HG02981 (cell line): ENCODE data around the gene VCAN.

Source experiments
- ATAC-seq: cut with Tn5 transposase; IDR thresholded peaks from one replicate; pipeline ENCODE4 v1.9.1; 2021; ENCODE audit warnings: mild to moderate bottlenecking, moderate library complexity; ENCODE audit not compliant: unreplicated experiment

Gene VCAN

GRCh38 chr5:83494087-83494620 is 22.6 kb downstream of the VCAN start:
- ATAC-seq, result no peak

GRCh38 chr5:83494666-83495065 is 23.1 kb downstream of the VCAN start:
- no peak for ATAC-seq

- no peak for ATAC-seq
Observed at GRCh38 chr5:83496626-83497025, 25.1 kb downstream of the VCAN start.

- ATAC-seq, result no peak
Observed at GRCh38 chr5:83498585-83498984, 27.0 kb downstream of the VCAN start.

- no peak for ATAC-seq
Observed at GRCh38 chr5:83503662-83504061, 32.1 kb downstream of the VCAN start.

GRCh38 chr5:83507431-83507830 is 35.9 kb downstream of the VCAN start:
- no peak for ATAC-seq

GRCh38 chr5:83509540-83509939 is 38.0 kb downstream of the VCAN start:
- no peak for ATAC-seq

GRCh38 chr5:83510260-83510659 is 38.7 kb downstream of the VCAN start:
- peak; percentile 93 for ATAC-seq

- ATAC-seq, result no peak
Observed at GRCh38 chr5:83512061-83512745, 40.7 kb downstream of the VCAN start.

- no peak for ATAC-seq
Observed at GRCh38 chr5:83513081-83513480, 41.5 kb downstream of the VCAN start.

- no peak for ATAC-seq
Observed at GRCh38 chr5:83513491-83513890, 41.9 kb downstream of the VCAN start.

- ATAC-seq, result no peak
Observed at GRCh38 chr5:83516377-83516776, 44.8 kb downstream of the VCAN start.

GRCh38 chr5:83517072-83517687 is 45.6 kb downstream of the VCAN start:
- ATAC-seq, result no peak

- ATAC-seq, result no peak
Observed at GRCh38 chr5:83517688-83518085, 46.1 kb downstream of the VCAN start.

- no peak for ATAC-seq
Observed at GRCh38 chr5:83518319-83519061, 46.9 kb downstream of the VCAN start.

- ATAC-seq, result no peak
Observed at GRCh38 chr5:83522446-83522845, 50.9 kb downstream of the VCAN start.

- no peak for ATAC-seq
Observed at GRCh38 chr5:83523929-83524328, 52.4 kb downstream of the VCAN start.

- no peak for ATAC-seq
Observed at GRCh38 chr5:83524345-83524744, 52.8 kb downstream of the VCAN start.

GRCh38 chr5:83524991-83525390 is 53.4 kb downstream of the VCAN start:
- no peak for ATAC-seq

- no peak for ATAC-seq
Observed at GRCh38 chr5:83526289-83526688, 54.7 kb downstream of the VCAN start.

- no peak for ATAC-seq
Observed at GRCh38 chr5:83527221-83527620, 55.7 kb downstream of the VCAN start.
